ENCODE results near the gene WFIKKN1. TPM values are rescaled to one million over a fixed set of nuclear protein-coding genes. Genes with fewer than 3 reads are reported as not detected.

Gene WFIKKN1, protein sequence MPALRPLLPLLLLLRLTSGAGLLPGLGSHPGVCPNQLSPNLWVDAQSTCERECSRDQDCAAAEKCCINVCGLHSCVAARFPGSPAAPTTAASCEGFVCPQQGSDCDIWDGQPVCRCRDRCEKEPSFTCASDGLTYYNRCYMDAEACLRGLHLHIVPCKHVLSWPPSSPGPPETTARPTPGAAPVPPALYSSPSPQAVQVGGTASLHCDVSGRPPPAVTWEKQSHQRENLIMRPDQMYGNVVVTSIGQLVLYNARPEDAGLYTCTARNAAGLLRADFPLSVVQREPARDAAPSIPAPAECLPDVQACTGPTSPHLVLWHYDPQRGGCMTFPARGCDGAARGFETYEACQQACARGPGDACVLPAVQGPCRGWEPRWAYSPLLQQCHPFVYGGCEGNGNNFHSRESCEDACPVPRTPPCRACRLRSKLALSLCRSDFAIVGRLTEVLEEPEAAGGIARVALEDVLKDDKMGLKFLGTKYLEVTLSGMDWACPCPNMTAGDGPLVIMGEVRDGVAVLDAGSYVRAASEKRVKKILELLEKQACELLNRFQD
- polyA plus RNA-seq (ENCODE audit: insufficient read length in 4 of 4), result 1 to 10 TPM; 1.4 to 2.8 (median 1.7) TPM

- DNase-seq (ENCODE audit: low read depth in 4 of 4, low spot score in 3 of 4), result peak in 1 of 4 donors; percentile 30
Observed at GRCh38 chr16:630815-631405, at the start of gene WFIKKN1. Gene WFIKKN1 (plus strand): TSS chr16:630985. CDS start chr16:631254, 269 bp downstream.

DNA sequence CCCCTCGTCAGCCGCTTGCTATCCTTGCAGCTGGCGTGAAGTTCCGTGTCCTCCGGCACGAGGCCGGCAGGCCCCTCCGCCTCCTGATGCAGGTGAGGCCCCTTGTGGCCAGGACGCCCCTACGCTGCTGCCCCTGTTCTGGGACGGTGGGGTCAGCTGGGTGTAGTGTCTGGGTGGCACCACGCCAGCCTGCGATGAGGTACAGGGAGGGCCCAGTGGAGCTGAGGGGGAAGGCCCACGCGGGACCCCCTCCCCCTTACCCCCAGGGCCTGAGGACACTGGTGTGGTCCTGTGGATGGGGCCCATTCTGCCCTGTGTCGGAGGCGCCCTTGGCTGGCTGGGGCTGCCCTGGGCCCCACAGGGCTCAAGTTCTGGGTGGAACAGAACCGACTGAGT lies 48.6 kb upstream of the WFIKKN1 start:
- DNase-seq (ENCODE audit: low read depth in 4 of 4, low spot score in 3 of 4), result no peak

DNA sequence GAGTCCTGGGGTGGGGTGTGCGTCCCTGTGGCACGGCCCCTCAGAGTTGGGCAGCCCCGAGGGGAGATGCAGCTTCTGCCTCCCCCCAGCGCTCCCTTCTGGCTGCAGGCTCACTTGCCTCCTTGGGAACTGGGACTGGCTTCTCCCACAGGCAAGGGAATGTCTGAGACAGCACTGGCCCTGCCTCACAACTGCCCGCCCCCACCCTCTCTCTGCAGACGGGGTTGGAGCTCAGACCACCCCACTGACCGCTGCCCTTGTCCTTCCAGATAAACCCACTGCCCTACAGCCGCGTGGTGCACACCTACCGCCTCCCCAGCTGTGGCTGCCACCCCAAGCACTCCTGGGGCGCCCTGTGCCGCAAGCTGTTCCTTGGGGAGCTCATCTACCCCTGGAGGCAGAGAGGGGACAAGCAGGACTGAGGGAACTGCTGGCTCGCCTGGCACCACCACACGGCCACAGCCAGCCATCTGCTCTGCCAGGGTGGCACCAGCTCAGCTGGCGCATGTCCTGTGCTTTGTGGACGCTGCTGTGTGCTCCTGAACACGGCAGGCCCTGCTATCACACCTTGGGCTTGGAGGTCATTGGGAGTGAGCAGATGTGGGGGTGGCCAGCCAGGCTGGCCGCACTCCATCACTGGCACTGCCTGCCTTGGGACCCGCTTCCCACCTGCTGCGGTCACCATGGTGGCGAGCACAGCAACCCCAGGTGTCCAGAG lies 48.0 kb upstream of the WFIKKN1 start:
- no peak for DNase-seq (ENCODE audit: low read depth in 4 of 4, low spot score in 3 of 4)

GRCh38 chr16:583470-583814 lies 47.3 kb upstream of the WFIKKN1 start:
- no peak for DNase-seq (ENCODE audit: low read depth in 4 of 4, low spot score in 3 of 4)

DNA sequence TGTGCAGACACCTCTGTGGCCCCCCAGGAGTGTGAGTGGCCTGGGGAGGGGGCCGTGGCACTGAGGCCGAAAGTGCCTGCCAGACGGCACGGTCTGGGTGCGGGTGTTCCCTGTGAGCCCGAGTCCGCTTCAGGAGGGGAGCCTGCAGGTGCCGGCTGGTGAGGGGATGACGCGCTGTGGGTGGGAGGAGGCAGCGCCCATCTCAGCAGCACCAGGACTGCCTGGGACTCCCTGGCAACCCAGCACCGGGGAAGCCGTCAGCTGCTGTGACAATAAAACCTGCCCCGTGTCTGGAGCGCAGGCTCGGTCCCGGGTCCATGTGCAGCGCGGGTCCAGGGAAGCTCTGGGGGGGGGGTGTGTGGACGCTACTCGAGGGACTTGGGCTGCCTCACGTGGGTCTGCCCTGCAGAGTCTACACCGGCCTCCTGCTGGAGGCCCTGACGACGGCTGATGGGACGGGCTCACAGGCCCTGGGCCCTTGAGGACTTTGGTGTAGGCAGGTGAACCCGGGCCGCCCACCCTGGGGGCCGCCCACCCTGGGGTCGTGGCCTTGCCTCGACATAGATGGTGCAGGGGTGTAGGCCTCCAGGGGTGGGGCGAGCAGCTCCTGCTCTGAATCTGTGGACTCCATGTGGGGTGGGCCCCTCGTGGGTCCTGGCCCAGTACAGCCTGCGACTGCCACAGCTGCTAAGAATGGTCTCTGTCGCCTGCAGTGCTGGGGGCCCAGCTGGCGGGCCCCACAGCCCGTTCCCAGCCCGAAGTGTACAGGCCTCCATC lies 46.8 kb upstream of the WFIKKN1 start:
- no peak for DNase-seq (ENCODE audit: low read depth in 4 of 4, low spot score in 3 of 4)

DNA sequence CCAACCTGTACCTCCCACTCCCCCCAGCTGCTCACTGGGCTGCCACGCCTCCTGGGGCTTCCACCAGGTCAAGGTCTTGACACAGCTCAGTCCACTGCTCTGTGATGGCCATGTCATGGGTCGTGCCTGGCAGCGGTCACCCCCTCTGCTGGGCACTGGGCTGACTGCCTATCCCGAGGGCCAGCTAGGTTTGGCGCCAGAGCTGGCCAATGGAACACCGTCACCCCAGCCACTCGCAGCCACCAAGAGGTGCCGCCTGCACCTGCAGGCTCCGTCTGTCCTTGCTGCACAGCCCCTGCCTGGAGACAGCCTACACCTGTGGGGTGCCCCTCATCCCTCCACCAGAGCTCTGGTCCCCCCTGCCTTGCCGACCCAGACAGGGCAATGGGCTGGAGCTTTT lies 45.4 kb upstream of the WFIKKN1 start:
- no peak for DNase-seq (ENCODE audit: low read depth in 4 of 4, low spot score in 3 of 4)

- DNase-seq (ENCODE audit: low read depth in 4 of 4, low spot score in 3 of 4), result no peak
Observed at GRCh38 chr16:586047-586644, 44.6 kb upstream of the WFIKKN1 start.

DNA sequence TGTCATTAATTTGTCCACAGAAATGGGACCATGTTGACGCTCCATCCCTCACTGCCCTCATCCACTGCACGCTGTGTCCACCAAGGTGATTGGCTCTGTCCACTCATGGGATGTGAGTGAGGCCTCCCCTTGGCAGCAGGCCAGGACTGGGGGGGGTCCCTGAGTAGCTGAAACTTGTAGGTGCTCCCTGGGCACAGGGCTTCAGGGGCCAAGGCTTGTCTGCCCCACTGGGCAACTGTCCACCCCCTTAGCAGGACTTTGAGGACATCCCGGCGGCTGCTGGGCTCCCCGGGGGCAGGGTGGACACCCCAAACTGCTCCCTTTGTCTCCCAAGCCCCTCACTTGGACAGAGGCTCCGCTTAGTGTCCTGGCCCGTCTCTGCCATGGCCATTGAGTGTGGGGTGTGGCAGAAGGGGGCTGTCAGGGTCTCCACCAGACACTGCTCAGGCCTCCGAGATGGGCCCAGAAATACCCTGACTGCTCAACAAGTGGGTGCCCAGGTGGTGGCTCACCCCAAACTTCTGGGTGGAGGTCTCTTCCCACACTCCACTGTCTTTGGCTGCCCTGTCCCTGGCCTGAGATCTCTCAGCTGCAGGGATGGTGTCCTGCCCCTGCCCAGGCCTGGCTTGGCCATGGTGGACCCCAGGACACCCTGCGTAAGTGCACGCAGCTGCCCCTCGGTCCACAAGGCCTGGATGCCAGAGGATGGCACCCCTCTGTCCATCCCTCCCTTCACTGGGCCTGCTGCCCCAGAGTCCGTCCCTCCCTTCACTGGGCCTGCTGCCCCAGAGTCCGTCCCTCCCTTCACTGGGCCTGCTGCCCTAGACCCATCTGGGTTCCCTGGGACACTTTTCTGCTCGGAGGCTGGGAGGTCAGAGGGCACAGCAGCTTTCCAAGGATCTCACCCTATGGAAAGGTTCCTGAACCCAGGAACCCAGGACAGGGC lies 43.9 kb upstream of the WFIKKN1 start:
- DNase-seq (ENCODE audit: low read depth in 4 of 4, low spot score in 3 of 4), result no peak

DNA sequence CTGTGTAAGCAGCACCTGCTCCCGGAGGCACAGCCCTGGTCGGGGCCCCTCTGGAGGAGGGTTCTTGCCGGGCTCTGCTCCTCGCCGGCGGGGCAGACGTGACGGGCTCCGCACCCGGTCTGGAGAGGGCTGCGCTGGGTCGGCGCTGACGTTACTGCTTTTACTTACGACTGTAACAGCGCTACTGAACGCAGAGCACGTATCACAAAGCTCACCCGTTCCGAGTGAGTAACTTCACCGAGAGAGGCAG lies 42.2 kb upstream of the WFIKKN1 start:
- no peak for DNase-seq (ENCODE audit: low read depth in 4 of 4, low spot score in 3 of 4)

GRCh38 chr16:588889-589657 lies 41.7 kb upstream of the WFIKKN1 start:
- DNase-seq (ENCODE audit: low read depth in 4 of 4, low spot score in 3 of 4), result peak; percentile 91 to 98 (median 92)

DNA sequence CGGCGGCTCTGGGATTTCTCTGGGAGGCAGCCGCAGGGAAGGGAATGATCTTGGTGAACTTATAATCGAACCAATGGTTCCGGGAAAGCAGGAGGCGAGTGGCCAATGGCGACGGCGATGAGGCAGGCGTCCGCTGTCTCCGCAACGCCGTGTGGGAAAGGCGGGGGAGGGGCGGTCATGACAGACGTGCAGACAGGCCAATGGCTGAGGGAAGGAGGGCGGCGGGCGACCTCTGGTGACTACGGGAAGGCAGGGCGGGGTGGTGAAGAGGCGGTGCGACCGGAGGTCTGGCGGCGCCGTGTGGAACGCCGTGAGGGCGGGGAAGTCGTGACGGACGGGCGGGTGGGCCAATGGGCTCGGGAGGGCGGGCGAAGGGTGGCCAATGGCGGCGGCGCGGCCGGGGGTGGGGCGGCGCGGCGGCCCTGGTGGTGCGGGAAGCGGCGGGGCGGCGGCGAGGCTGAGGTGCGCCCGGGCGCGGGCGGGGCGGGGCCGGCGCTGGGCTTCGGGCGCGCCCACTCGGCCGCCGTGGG lies 41.1 kb upstream of the WFIKKN1 start, which contains the start of gene RAB40C:
Gene RAB40C (plus strand): TSS at position 409 of the 530 bp plus-strand sequence. CDS start 226 bp downstream, outside the sequence.
- DNase-seq (ENCODE audit: low read depth in 4 of 4, low spot score in 3 of 4), result peak; percentile 92 to 100 (median 94)

GRCh38 chr16:590188-590814 lies 40.5 kb upstream of the WFIKKN1 start:
- no peak for DNase-seq (ENCODE audit: low read depth in 4 of 4, low spot score in 3 of 4)

- no peak for DNase-seq (ENCODE audit: low read depth in 4 of 4, low spot score in 3 of 4)
Observed at GRCh38 chr16:590815-591200, 40.0 kb upstream of the WFIKKN1 start.

DNA sequence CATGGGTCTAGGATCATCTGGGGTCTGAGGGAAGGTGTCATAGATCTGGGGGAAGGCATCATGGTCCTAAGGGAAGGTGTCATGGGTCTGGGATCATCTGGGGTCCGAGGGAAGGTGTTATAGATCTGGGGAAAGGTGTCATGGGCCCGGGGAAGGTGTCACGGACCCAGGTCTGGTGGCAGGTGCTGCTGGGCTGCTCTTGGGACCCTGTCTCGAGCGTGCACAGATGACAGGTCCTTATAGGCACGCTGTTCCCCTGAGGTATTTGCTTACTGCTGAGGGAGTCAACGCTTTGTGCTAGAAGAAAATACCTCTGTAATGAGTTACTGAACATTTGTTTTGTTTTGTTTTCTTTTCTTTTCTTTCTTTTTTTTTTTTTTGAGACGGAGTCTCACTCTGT lies 39.6 kb upstream of the WFIKKN1 start:
- no peak for DNase-seq (ENCODE audit: low read depth in 4 of 4, low spot score in 3 of 4)

DNA sequence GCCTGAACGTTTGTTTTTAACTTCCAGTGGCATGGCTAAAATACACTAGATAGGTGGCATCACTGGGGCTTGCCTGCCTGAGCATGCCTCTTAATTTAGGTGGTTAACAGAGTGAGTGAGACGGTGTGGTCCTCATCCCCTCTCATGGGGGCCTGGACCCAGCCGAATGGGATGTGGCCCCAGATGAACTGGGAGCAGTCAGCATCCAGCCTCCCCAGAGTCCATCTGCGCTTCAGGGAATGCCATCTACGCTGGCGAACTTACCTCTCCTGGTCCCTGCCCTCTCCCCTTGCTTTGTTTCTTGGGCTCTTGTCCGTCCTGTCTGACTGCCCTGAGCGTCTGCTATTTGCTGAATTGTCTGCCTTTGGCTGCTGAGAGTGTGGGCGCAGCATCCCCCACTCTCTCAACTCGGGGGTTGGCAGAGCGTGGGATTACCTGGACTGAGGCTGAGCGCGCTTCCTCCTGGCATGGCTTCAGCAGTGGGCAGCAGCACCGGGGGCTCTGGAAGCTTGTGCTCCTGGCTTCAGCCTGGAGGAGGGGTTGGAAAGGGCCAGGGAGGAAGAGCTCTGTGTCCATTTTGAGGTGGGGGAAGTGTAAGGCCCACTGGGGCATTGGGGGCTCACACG lies 38.8 kb upstream of the WFIKKN1 start:
- no peak for DNase-seq (ENCODE audit: low read depth in 4 of 4, low spot score in 3 of 4)

- DNase-seq (ENCODE audit: low read depth in 4 of 4, low spot score in 3 of 4), result no peak
Observed at GRCh38 chr16:592518-593306, 38.1 kb upstream of the WFIKKN1 start.

DNA sequence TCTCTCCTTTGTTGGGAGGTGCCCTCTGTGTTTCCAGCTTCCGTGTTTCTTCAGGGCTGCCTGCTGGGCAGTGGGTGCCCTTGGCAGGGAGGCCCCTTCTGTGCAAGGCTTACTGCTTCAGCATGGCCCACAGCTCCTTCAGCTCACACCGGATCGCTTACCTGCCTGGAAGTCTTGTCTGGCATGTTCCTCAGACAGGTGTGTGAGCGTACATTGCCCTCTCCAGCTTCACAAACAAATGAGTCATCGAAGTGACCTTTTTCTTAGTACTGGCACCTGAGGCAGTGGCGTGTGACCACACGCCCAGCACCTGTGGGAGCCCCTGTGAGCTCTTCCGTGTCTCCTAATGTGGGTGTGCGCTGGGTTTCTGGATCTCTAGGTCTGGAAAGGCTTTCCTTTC lies 37.4 kb upstream of the WFIKKN1 start:
- no peak for DNase-seq (ENCODE audit: low read depth in 4 of 4, low spot score in 3 of 4)
